OCI-LY7 (cell line): ENCODE data around the gene ABCC9. TPM values are rescaled to one million over a fixed set of nuclear protein-coding genes. Genes with fewer than 3 reads are reported as not detected.

Source experiments
- BruUV-seq: library from RNA; stranded (reverse); fragments of 400-500 nt; replicated peaks from 2 replicates; lab custom pipeline; 2021; lab: Mats Ljungman, UMichigan
- CTCF ChIA-PET: fragments of 300-600 bp; sonication (Branson Sonifier 250); formaldehyde crosslinking; loops from one replicate; lab custom pipeline; 2022; ENCODE audit warnings: antibody characterized with exemption; ENCODE audit not compliant: unreplicated experiment; lab: Charles Lee
- POLR2A ChIA-PET: fragments of 300-600 bp; sonication (Branson Sonifier 250); formaldehyde crosslinking; loops from one replicate; lab custom pipeline; 2022; ENCODE audit warnings: antibody characterized with exemption; lab: Charles Lee
- DNase-seq: peaks from one replicate; pipeline ENCODE4 v3.0.0-alpha.2; 2015; ENCODE audit warnings: low spot score
- H2AFZ ChIP-seq: fragments of 200-600 bp; sonication (generic), shearing (Covaris generic); 2 replicates; pipeline ENCODE4 v1.6.1; 2014; ENCODE audit warnings: mild to moderate bottlenecking, antibody characterized with exemption, low read length, moderate library complexity
- H3K27ac ChIP-seq: fragments of 200-600 bp; sonication (generic); 2 replicates; pipeline ENCODE4 v1.5.1; 2014; ENCODE audit warnings: mixed run types, low read depth, mild to moderate bottlenecking, moderate library complexity, low read length, inconsistent platforms; ENCODE audit not compliant: poor library complexity, severe bottlenecking
- H3K36me3 ChIP-seq: fragments of 200-600 bp; sonication (generic); 2 replicates; pipeline ENCODE4 v1.6.1; 2014; ENCODE audit warnings: mild to moderate bottlenecking, antibody characterized with exemption, low read length, moderate library complexity, mixed read lengths; ENCODE audit not compliant: insufficient read depth
- H3K4me1 ChIP-seq: fragments of 200-600 bp; sonication (generic); 2 replicates; pipeline ENCODE4 v1.5.1; 2014; ENCODE audit warnings: mild to moderate bottlenecking, low read length; ENCODE audit not compliant: insufficient read depth, poor library complexity, severe bottlenecking
- H3K4me2 ChIP-seq: fragments of 200-600 bp; sonication (generic); 2 replicates; pipeline ENCODE4 v1.6.1; 2014; ENCODE audit warnings: mild to moderate bottlenecking, low read length
- H3K4me3 ChIP-seq: fragments of 200-600 bp; sonication (generic); 2 replicates; pipeline ENCODE4 v1.5.1; 2014; ENCODE audit warnings: mild to moderate bottlenecking, low read depth, low read length; ENCODE audit not compliant: poor library complexity, severe bottlenecking
- H3K79me2 ChIP-seq: fragments of 200-600 bp; sonication (generic); 2 replicates; pipeline ENCODE4 v1.6.1; 2016; ENCODE audit warnings: low read depth, mild to moderate bottlenecking, low read length, moderate library complexity, mixed read lengths; ENCODE audit not compliant: insufficient read depth
- H3K9me2 ChIP-seq: fragments of 200-600 bp; sonication (generic); 2 replicates; pipeline ENCODE4 v1.6.1; 2016; ENCODE audit warnings: mild to moderate bottlenecking, low read length, mixed read lengths; ENCODE audit not compliant: insufficient read depth
- H3K9me3 ChIP-seq: fragments of 200-600 bp; sonication (generic); 2 replicates; pipeline ENCODE4 v1.6.1; 2014; ENCODE audit warnings: mild to moderate bottlenecking, mixed run types, low read length, mixed read lengths
- H4K20me1 ChIP-seq: fragments of 200-600 bp; sonication (generic); 2 replicates; pipeline ENCODE4 v1.6.1; 2014; ENCODE audit warnings: mild to moderate bottlenecking, antibody characterized with exemption, low read length, moderate library complexity, mixed read lengths; ENCODE audit not compliant: insufficient read depth
- CTCF ChIP-seq: fragments of 200-600 bp; sonication (generic); conservative IDR thresholded peaks from 2 replicates; pipeline ENCODE4 v1.5.1; 2014; ENCODE audit warnings: mild to moderate bottlenecking, antibody characterized with exemption, low read length, moderate library complexity, mixed read lengths
- EZH2phosphoT487 ChIP-seq: fragments of 200-600 bp; sonication (generic); IDR thresholded peaks from 2 replicates; pipeline ENCODE4 v1.6.1; 2018; ENCODE audit warnings: low read depth, borderline replicate concordance, mild to moderate bottlenecking, mixed run types, antibody characterized with exemption, low read length, moderate library complexity, mixed read lengths
- intact Hi-C: fragments of 100-400 bp; cut with micrococcal nuclease; formaldehyde crosslinking; loops from one replicate; pipeline ENCODE4 v1.10.0; 2022; ENCODE audit not compliant: unreplicated experiment
- total RNA-seq, 2 experiments: library from RNA; depleted of rRNA in 1 of 2; stranded (reverse); fragments of >200 nt in 1 of 2; shearing (Covaris generic) in 1 of 2; gene quantifications; 2 replicates each; pipeline ENCODE4 v1.2.3, GENCODE V29; 2014 to 2022

The ABCC9 gene
- total RNA-seq, 2 experiments from 2014 or later = not detected

GRCh38 chr12:21825886-21826617, 115.2 kb downstream of the ABCC9 start:
- BruUV-seq = no TSS peak
- H2AFZ ChIP-seq = no peak overlapping the region
- DNase-seq = no peak
- no peaks in the 10 kb centered on the region for H3K9me2 ChIP-seq
- TF ChIP-seq EZH2phosphoT487 (no peak), CTCF (no peak)
- H3K4me3 ChIP-seq = no peak overlapping the region
- ChIA-PET CTCF (no interaction called here), POLR2A (no interaction called here)
- no peak overlapping the region for H3K27ac ChIP-seq
- H3K9me3 ChIP-seq = no peaks in the 10 kb centered on the region
- no peaks in the 10 kb centered on the region for H3K36me3 ChIP-seq
- H4K20me1 ChIP-seq = no peaks in the 10 kb centered on the region
- no peak overlapping the region for H3K4me2 ChIP-seq
- no peaks in the 10 kb centered on the region for H3K79me2 ChIP-seq
- intact Hi-C loops = no loop called here
- H3K4me1 ChIP-seq = no peaks in the 10 kb centered on the region

- Histone ChIP-seq H3K4me2 (no peak overlapping the region), H3K4me1 (no peaks in the 10 kb centered on the region), H2AFZ (no peak overlapping the region), H3K36me3 (no peaks in the 10 kb centered on the region), H3K4me3 (no peak overlapping the region), H3K9me2 (no peaks in the 10 kb centered on the region), H3K27ac (no peak overlapping the region), H3K79me2 (no peaks in the 10 kb centered on the region), H4K20me1 (no peaks in the 10 kb centered on the region), H3K9me3 (no peaks in the 10 kb centered on the region)
- POLR2A ChIA-PET = no interaction called here
- CTCF ChIA-PET = no interaction called here
- BruUV-seq = no TSS peak
- intact Hi-C loops = no loop called here
- DNase-seq = no peak
- TF ChIP-seq CTCF (no peak), EZH2phosphoT487 (no peak)
These were observed 117.6 kb downstream of the ABCC9 start for GRCh38 chr12:21823581-21823980.

GRCh38 chr12:21819678-21820077, 121.5 kb downstream of the ABCC9 start:
- ChIA-PET POLR2A (interaction anchor here (0.6 kb wide), 1 partner anchor 504 kb away, joined by 3 read pairs; no protein-coding TSS in a partner anchor), CTCF (no interaction called here)
- Histone ChIP-seq H4K20me1 (no peaks in the 10 kb centered on the region), H3K36me3 (no peaks in the 10 kb centered on the region), H3K4me2 (no peak overlapping the region), H3K4me3 (no peak overlapping the region), H2AFZ (no peak overlapping the region), H3K9me2 (no peaks in the 10 kb centered on the region), H3K9me3 (no peaks in the 10 kb centered on the region), H3K4me1 (no peaks in the 10 kb centered on the region), H3K27ac (no peak overlapping the region), H3K79me2 (no peaks in the 10 kb centered on the region)
- intact Hi-C loops = no loop called here
- TF ChIP-seq CTCF (no peak), EZH2phosphoT487 (no peak)
- DNase-seq = no peak
- BruUV-seq = no TSS peak
